HUES6 (cell line): ENCODE measurements around the gene RAB3C.
"Not testable (repeated sequence)": the region's sequence is repeated elsewhere in the genome, so short reads cannot be mapped to it uniquely, and the experiment has no call there.

Source experiments
- H3K27ac ChIP-seq: 2 replicates; pipeline ENCODE4 v1.7.0; 2013; ENCODE audit warnings: low read depth, mild to moderate bottlenecking, low read length, inconsistent platforms
- H3K27me3 ChIP-seq: 2 replicates; pipeline ENCODE4 v1.6.1; 2013; ENCODE audit warnings: low read length; ENCODE audit not compliant: control insufficient read depth, insufficient read depth
- H3K36me3 ChIP-seq: 2 replicates; pipeline ENCODE4 v1.6.1; 2013; ENCODE audit warnings: low read length; ENCODE audit not compliant: control insufficient read depth, insufficient read depth
- H3K4me1 ChIP-seq: 2 replicates; pipeline ENCODE4 v1.6.1; 2013; ENCODE audit warnings: low read length; ENCODE audit not compliant: control insufficient read depth, insufficient read depth
- H3K4me3 ChIP-seq: 2 replicates; pipeline ENCODE4 v1.5.1; 2013; ENCODE audit warnings: low read depth, low read length
- H3K9ac ChIP-seq: one replicate; pipeline ENCODE4 v1.6.1; 2013; ENCODE audit warnings: mild to moderate bottlenecking, low read length
- H3K9me3 ChIP-seq: 2 replicates; pipeline ENCODE4 v1.6.1; 2013; ENCODE audit warnings: low read depth, low read length; ENCODE audit not compliant: control insufficient read depth, insufficient read depth

RAB3C gene

GRCh38 chr5:58564043-58564832, 18.6 kb upstream of the RAB3C start:
- not testable (repeated sequence) for H3K27ac ChIP-seq, H3K9ac ChIP-seq, H3K36me3 ChIP-seq, H3K4me1 ChIP-seq, H3K4me3 ChIP-seq, H3K27me3 ChIP-seq
- peaks cover 21% of the 10 kb centered on the region; the same call in 1 of the 2 replicates for H3K9me3 ChIP-seq

- Histone ChIP-seq H3K9me3 (peaks cover 21% of the 10 kb centered on the region; the same call in 1 of the 2 replicates), H3K4me1 (no peaks in the 10 kb centered on the region), H3K27me3 (no peaks in the 10 kb centered on the region), H3K9ac (no peak overlapping the region), H3K36me3 (no peaks in the 10 kb centered on the region), H3K27ac (no peak overlapping the region), H3K4me3 (no peak overlapping the region)
These were observed 17.8 kb upstream of the RAB3C start for GRCh38 chr5:58565033-58565432.

GRCh38 chr5:58571501-58571900, 11.4 kb upstream of the RAB3C start:
- no peak overlapping the region for H3K9ac ChIP-seq
- H3K9me3 ChIP-seq = peaks cover 13% of the 10 kb centered on the region
- no peaks in the 10 kb centered on the region for H3K4me1 ChIP-seq
- H3K36me3 ChIP-seq = no peaks in the 10 kb centered on the region
- no peaks in the 10 kb centered on the region for H3K27me3 ChIP-seq
- H3K27ac ChIP-seq = no peak overlapping the region
- no peak overlapping the region for H3K4me3 ChIP-seq

GRCh38 chr5:58572973-58573372, 9.9 kb upstream of the RAB3C start:
- H3K36me3 ChIP-seq, H3K27me3 ChIP-seq, H3K27ac ChIP-seq, H3K4me1 ChIP-seq, H3K9ac ChIP-seq, H3K4me3 ChIP-seq: not testable (repeated sequence)
- peaks cover 11% of the 10 kb centered on the region for H3K9me3 ChIP-seq

GRCh38 chr5:58579781-58580180, 3.1 kb upstream of the RAB3C start:
- Histone ChIP-seq H3K4me3 (no peak overlapping the region), H3K4me1 (peaks cover 4% of the 10 kb centered on the region), H3K27me3 (peaks cover 41% of the 10 kb centered on the region), H3K27ac (no peak overlapping the region), H3K9me3 (no peaks in the 10 kb centered on the region), H3K36me3 (no peaks in the 10 kb centered on the region), H3K9ac (no peak overlapping the region)

GRCh38 chr5:58582019-58582802, 664 bp upstream of the RAB3C start:
- H3K36me3 ChIP-seq = no peaks in the 10 kb centered on the region
- H3K4me1 ChIP-seq = peaks cover 4% of the 10 kb centered on the region
- H3K27ac ChIP-seq = no peak overlapping the region
- H3K27me3 ChIP-seq = peaks cover 41% of the 10 kb centered on the region
- peak overlapping the region; percentile 15 for H3K9ac ChIP-seq
- H3K9me3 ChIP-seq = no peaks in the 10 kb centered on the region
- H3K4me3 ChIP-seq = peak overlapping the region; percentile 90

GRCh38 chr5:58595952-58596351, 13.1 kb downstream of the RAB3C start:
- peaks cover 5% of the 10 kb centered on the region; the same call in 1 of the 2 replicates for H3K4me1 ChIP-seq

GRCh38 chr5:58598440-58598839, 15.6 kb downstream of the RAB3C start:
- Histone ChIP-seq H3K9ac (no peak overlapping the region), H3K27ac (no peak overlapping the region), H3K4me1 (peaks cover 5% of the 10 kb centered on the region; the same call in 1 of the 2 replicates), H3K27me3 (no peaks in the 10 kb centered on the region), H3K9me3 (no peaks in the 10 kb centered on the region), H3K36me3 (no peaks in the 10 kb centered on the region), H3K4me3 (no peak overlapping the region)

More at GRCh38 chr5:58595952-58596351, 13.1 kb downstream of the RAB3C start:
- Histone ChIP-seq H3K9ac (no peak overlapping the region), H3K36me3 (no peaks in the 10 kb centered on the region), H3K27me3 (no peaks in the 10 kb centered on the region), H3K9me3 (no peaks in the 10 kb centered on the region), H3K4me3 (no peak overlapping the region), H3K27ac (no peak overlapping the region)

- Histone ChIP-seq H3K36me3 (no peaks in the 10 kb centered on the region), H3K27me3 (no peaks in the 10 kb centered on the region), H3K4me1 (peaks cover 5% of the 10 kb centered on the region; the same call in 1 of the 2 replicates), H3K27ac (no peak overlapping the region), H3K9me3 (no peaks in the 10 kb centered on the region), H3K9ac (no peak overlapping the region), H3K4me3 (no peak overlapping the region)
These were observed 16.3 kb downstream of the RAB3C start for GRCh38 chr5:58599217-58599616.

- H3K27ac ChIP-seq, H3K9me3 ChIP-seq, H3K36me3 ChIP-seq, H3K4me1 ChIP-seq, H3K4me3 ChIP-seq, H3K27me3 ChIP-seq, H3K9ac ChIP-seq: not testable (repeated sequence)
These were observed 17.7 kb downstream of the RAB3C start for GRCh38 chr5:58600613-58601012.

- H3K27ac ChIP-seq, H3K9ac ChIP-seq, H3K9me3 ChIP-seq, H3K4me1 ChIP-seq, H3K36me3 ChIP-seq, H3K4me3 ChIP-seq, H3K27me3 ChIP-seq: not testable (repeated sequence)
These were observed 20.0 kb downstream of the RAB3C start for GRCh38 chr5:58602889-58603288.
